Kidney epithelial cell (primary cell): Measurements from ENCODE around the gene ARHGEF7. TPM values are rescaled to one million over a fixed set of nuclear protein-coding genes. Genes with fewer than 3 reads are reported as not detected.

Experiments used
- DNase-seq: peaks from one replicate; pipeline ENCODE4 v3.0.0-alpha.2; 2010; ENCODE audit warnings: low read depth
- H3K27me3 ChIP-seq: 2 replicates; pipeline ENCODE4 v1.6.0; 2011; ENCODE audit warnings: low read length; ENCODE audit not compliant: control insufficient read depth, insufficient read depth
- H3K36me3 ChIP-seq: 2 replicates; pipeline ENCODE4 v1.5.1; 2011; ENCODE audit warnings: low read length; ENCODE audit not compliant: control insufficient read depth, insufficient read depth
- H3K4me3 ChIP-seq: 2 replicates; pipeline ENCODE4 v1.5.1; 2011; ENCODE audit warnings: low read depth, mild to moderate bottlenecking, control low read depth, low read length
- CTCF ChIP-seq: IDR thresholded peaks from 2 replicates; pipeline ENCODE4 v1.5.1; 2011; ENCODE audit warnings: mild to moderate bottlenecking, moderate library complexity, low read length, control low read depth, inconsistent platforms; ENCODE audit not compliant: insufficient read depth, poor library complexity, severe bottlenecking
- total RNA-seq: library from RNA; depleted of rRNA; stranded (reverse); fragments of >200 nt; gene quantifications from 2 replicates; pipeline ENCODE4 v1.2.3, GENCODE V29; 2015

The ARHGEF7 gene
- total RNA-seq, 1 donor from 2014 or later, result 32.4 TPM

- Histone ChIP-seq H3K36me3 (no peaks in the 10 kb centered on the region), H3K27me3 (peaks cover 10% of the 10 kb centered on the region), H3K4me3 (no peak overlapping the region)
- TF ChIP-seq CTCF, result no peak
- DNase-seq, result no peak
Measured at GRCh38 chr13:111322001-111322915, 207.1 kb downstream of the ARHGEF7 start.

- no peak for TF ChIP-seq CTCF
- DNase-seq, result no peak
- Histone ChIP-seq H3K36me3 (no peaks in the 10 kb centered on the region), H3K4me3 (no peak overlapping the region), H3K27me3 (peaks cover 10% of the 10 kb centered on the region)
Measured at GRCh38 chr13:111322916-111323331, 207.8 kb downstream of the ARHGEF7 start.

GRCh38 chr13:111323549-111323948 is 208.4 kb downstream of the ARHGEF7 start:
- TF ChIP-seq CTCF, result no peak
- no peak for DNase-seq

GRCh38 chr13:111323950-111324651 is 209.0 kb downstream of the ARHGEF7 start:
- no peak overlapping the region for H3K4me3 ChIP-seq
- no peak for DNase-seq
- H3K36me3 ChIP-seq, result no peaks in the 10 kb centered on the region
- H3K27me3 ChIP-seq, result peaks cover 10% of the 10 kb centered on the region
- TF ChIP-seq CTCF, result no peak

More at GRCh38 chr13:111323549-111323948, 208.4 kb downstream of the ARHGEF7 start:
- Histone ChIP-seq H3K36me3 (no peaks in the 10 kb centered on the region), H3K4me3 (no peak overlapping the region), H3K27me3 (peaks cover 10% of the 10 kb centered on the region)

- H3K4me3 ChIP-seq, result no peak overlapping the region
- peaks cover 10% of the 10 kb centered on the region for H3K27me3 ChIP-seq
- no peak for TF ChIP-seq CTCF
- no peaks in the 10 kb centered on the region for H3K36me3 ChIP-seq
- no peak for DNase-seq
Measured at GRCh38 chr13:111324736-111325135, 209.6 kb downstream of the ARHGEF7 start.
